HG03175 (cell line): ENCODE data around the gene SMIM9.
A peak's percentile ranks its signal among the peaks of the same experiment; 100 is the strongest.
"Not testable (repeated sequence)": the region's sequence is repeated elsewhere in the genome, so short reads cannot be mapped to it uniquely, and the experiment has no call there.

Experiments used
- ATAC-seq: cut with Tn5 transposase; IDR thresholded peaks from one replicate; pipeline ENCODE4 v1.9.1; 2021; ENCODE audit warnings: mild to moderate bottlenecking, moderate library complexity; ENCODE audit not compliant: unreplicated experiment

SMIM9 gene

DNA sequence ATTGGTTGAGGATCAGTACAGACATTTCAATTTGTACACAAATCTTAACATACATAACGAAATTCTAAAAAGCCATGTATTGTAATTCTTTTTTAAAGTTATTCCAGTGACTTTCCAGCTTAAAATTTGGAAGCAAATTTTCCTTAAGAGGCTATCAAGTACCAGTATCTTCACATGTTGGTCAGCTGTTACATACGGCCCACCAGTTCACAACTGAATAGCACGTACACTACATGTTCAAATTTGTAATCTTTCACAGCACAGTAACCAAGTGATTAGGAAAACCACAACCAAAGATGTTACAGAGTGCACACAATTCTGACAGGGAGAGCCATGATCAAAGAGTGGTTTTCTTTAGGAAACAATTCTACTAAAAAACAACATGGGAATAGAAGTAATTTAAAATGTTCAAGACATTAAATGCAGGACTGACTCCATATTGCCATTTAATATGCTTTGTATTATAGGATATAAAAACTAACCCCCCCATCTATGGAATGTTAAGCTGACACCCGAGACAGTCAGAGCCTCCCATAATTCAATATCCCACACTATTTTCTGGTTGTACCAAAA is 18.1 kb downstream of the SMIM9 start:
- ATAC-seq = not testable (repeated sequence)

GRCh38 chrX:154815274-154815818 is 19.1 kb downstream of the SMIM9 start:
- ATAC-seq = no peak

DNA sequence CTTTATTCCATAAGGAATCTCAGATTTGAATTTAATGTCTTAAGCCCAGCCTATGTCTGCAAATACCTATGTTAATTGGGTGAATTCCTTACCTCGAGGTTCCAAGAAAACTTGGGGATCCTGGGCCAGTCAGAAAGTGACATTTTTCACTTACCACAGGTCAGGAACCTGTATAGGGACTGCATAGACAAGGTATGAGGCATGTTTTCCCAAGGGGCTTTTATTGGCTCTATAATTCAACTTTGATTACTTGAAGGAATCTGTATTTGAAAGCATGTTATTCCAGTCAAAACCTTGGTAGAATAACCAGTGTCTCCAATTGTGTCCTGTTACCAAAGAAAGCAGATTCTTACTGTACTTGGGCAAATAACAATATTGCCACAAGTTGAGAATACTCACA is 20.7 kb downstream of the SMIM9 start:
- no peak for ATAC-seq

GRCh38 chrX:154812341-154813101 is 21.9 kb downstream of the SMIM9 start:
- ATAC-seq = no peak

DNA sequence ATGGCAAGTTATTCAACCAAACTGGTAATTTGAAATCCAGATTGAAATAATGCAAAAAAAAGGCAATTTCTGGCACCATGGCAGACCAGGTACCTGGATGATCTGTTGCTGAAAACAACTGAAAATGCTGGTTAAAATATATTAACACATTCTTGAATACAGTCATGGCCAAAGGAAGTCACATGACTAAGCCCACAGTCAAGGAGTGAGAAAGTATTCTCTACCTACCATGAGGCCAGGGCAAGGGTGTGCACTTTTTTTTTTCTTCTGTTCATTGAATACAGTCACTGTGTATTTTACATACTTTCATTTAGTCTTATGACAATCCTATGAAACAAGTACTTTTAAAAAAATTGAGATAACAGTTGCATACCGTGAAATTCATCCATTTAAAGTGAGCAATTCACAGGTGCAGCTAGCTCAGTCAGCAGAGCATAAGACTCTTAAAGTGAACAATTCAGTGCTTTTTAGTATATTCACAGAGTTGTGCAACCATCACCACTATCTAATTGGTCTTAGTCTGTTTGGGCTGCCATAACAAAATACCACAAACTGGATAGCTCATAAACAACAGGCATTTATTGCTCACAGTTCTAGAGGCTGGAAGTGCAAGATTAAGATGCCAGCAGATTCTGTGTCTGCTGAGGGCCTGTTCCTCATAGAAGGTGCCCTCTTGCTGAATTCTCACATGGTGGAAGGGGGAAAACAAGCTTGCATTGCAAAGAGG is 24.4 kb downstream of the SMIM9 start:
- ATAC-seq = no peak

DNA sequence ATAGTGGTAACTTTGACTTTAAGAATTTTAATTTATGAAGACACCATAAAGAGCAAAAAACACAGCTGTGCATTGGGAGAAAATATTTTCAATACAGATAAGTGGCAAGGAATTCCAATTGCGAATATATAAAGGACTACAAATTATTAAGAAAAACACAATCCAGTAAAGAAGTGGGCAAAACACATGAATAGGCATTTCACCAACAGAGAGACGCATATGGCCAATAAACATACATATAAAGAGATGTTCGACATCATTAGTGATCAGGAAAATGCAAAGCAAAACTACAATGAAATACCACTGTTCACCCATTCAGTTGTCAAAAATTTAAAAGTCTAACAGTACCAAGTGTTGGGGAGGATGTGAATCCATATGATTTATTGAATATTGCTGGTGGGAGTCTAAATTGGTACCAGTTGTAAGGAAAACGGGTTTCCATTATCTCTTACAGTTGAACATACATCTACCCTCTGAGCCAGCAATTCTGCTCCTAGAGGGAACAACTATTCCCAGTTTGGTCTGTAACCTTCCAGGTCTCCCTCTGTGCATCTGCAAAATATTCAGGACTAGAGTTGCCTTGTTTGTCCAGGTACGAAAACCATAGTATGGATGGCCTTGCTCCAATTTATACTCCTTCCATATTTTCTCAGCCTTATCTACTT is 27.5 kb downstream of the SMIM9 start:
- no peak for ATAC-seq

DNA sequence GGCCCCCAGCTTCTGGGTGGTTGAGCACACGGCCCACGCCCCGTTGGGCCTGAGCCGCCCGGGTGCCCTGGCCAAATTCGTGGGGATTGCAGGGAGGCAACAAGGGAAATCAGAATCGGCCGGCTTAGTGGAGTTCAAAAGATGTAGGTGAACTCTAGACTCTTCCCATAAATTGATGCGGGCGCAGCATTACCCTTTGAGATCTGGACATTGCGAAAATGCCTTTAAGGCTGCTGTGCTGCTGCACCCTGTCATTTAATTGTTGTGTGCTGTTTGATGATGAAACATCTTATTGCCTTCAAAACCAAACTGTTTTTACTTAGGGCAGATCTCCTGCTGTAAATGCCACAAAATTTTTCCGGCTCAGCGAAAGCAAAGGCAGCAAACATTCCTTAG is 28.8 kb downstream of the SMIM9 start:
- no peak for ATAC-seq

DNA sequence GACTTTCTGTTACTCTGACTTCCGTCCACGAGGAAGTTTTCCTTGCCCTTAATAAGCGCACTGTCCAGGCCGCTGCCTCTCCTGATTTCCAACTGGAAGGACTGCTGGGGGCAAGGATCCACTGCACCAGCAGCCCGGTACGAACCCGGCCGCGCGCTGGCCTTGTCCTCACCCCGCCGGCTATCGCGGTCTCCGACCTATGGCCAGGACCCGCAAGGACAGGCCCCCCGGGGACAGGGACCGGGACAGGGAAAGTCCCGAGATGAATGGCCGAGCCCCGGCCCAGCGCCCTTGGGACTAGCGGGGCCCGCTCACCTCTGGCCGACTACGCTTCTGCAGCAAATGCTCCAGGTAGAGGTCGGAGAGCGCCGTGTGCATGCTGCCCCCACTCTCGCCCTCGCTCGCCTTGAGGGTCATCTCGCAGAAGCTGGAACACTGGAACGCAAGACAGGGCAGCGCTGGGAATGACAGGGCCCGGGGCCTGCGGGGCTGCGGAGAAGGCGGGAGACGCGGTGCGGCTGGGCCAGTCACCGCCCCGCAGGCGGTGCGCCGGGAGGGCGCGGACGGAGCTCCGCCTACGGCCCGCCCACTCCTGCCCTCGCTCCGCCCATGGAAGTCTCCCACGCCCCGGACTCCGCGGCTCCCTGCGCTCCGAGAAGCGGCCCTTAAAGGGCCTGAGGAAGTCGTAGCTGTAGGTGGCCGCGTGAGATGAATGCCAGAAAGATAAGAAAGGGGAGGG is 29.3 kb downstream of the SMIM9 start, which contains the start of gene MPP1:
Gene MPP1, minus strand, starts transcription at position 529 of the 739 bp plus-strand sequence. Its CDS starts 112 bp downstream, at position 417.
- peak; percentile 98 for ATAC-seq

DNA sequence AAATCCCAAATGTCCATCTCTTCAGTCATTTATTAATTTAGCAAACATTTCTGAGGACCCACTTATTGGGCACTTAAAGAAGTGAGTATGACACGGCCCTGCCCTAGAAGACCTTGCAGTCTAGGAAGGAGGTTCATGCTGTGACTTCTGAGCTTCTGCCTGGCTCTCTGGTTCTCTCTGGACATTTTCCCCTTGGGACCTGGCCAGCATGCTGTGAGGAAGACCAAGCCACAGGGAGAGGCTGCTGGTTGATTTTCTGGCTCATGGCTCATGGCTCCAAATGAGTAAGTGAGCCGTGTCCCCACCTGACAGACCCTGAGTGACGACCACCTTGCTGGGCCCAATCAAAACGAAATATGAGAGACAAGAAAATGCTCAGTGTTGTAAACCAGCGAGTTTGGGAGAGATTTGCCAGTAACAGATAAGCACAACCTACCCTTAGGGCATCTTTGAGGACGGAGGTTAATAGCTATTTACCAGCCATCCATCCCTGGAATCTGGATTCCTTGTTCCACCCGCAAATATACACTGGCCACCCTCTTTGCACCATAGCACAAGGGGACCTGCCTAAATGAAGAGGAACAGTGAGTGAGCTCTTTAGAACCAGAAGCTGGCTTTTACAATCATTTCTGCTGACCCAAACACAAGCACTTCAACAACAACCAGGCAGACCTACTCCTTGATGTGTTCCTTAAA is 30.1 kb downstream of the SMIM9 start:
- ATAC-seq = no peak

DNA sequence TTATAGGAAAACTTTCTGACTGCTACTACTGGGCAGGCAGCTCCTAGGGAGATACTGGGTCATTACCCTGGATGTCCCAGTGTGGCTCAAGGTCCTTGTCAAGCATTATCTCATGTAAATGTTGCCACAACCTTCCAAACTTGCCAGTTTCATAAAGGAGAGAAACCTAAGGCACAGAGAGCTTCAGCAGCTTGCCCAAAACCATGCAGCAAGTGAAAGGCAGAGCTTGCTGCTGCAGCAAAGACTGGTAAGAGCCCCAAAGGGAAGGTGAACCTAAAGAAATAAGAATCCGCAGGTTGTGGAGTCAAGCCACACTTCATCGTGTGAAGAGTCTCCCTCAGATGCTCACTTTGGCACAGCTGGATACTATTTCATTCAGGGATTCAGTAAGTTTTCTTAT is 31.5 kb downstream of the SMIM9 start:
- ATAC-seq = no peak

- no peak for ATAC-seq
These were observed 33.8 kb downstream of the SMIM9 start for GRCh38 chrX:154800478-154801210.

DNA sequence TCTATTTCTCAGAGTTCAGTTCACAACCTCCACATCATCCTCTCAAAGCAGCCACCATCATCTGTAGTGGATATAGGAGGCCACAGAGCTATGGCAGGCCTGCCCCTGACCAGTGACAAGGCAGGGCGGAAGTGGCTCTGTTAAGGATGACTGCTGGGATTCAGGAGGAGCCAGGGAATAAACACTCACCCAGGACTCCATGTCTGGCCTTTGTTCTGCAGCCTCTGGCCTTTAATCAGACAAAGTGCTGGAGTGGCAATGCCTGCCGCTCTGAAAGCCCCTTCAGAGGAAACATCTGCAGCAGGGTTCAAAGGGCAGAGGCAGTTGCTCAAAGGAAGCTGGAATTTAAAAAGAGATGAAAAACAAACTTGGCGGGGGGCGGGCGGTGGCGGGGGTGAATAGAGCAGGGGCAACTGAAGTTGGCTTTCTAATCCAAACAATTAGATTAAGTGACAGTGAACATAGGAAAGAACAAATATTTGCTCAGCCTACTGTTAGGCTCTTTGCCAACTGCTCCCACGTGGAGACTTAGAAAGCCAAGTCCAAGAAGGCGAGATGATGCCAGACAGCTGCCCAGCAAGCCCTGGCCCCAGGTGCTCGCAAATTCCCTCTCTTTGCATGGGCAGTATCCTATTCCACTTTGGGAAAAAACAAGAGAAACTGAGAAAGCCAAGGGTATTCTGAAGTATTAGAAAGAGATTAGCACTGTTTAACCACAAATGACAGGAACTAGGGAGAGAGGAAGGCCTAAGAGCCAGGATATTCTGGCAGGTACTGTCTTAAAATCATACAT is 34.7 kb downstream of the SMIM9 start:
- no peak for ATAC-seq

- no peak for ATAC-seq
These were observed 37.5 kb downstream of the SMIM9 start for GRCh38 chrX:154797006-154797405.

DNA sequence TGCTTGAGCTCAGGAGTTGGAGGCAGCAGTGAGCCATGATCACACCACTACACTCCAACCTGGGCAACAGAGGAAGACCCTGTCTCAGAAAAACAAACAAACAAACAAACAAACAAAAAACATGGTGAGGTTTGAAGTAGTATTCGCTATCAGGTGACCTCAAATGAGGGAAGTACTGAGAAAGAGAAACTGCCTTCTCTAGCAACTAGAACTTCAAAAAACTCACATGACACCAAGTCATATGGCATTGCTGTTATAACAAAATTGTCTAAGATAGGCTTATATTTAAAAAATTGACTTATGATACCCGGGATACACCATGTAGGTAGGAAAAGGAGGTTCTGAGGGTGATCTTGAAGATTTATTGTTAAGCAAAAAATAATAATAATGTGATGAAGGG is 39.4 kb downstream of the SMIM9 start:
- no peak for ATAC-seq

DNA sequence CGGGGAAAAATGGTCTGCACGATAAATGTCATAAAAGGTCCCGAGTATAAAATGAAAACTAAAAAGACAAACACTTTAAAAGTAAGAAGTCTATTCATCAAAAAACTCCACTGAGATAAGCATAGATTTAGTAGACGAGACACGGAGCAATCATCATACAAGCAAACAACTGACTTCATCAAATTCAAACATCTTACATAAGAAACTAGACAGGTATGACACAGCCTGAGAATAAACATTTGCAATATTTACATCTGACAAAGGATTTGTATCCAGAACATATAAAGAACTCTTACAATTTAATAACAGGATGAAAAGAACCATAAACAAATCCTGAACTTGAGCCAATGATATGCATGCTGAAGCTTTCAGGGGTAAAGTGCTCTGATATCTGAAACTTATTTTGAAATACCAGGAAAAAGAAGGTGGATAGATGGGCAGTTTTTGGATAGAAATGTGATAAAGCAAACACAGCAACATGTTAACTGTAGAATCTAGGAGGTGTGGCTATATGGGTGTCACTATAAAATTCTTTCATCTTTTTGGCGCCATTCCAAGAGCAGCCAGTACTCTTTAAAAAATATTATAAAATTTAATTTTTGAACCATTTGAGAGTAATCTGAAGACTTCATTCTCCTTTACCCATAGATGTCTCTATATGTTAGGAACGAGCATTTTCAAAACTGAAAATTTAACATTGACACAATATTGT is 41.2 kb downstream of the SMIM9 start:
- ATAC-seq = no peak

GRCh38 chrX:154791939-154792338 is 42.5 kb downstream of the SMIM9 start:
- no peak for ATAC-seq

DNA sequence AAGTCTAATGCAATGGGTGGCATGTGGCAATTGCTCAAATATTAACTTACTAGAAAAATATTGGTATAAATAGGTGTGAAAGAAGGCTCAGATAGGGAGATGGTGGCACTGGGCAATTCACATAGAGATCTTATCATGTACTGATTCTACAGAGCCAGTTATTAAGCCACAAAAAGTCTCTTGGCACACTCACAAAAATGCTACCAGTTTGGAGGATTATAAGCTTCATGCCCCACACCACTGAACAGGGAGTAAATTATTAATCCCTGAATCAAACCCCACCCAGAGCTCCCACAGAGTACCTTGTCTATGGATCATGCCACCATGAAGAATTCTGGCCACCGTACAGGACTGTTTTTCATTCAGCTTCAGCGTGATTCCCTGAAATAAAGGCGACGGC is 43.0 kb downstream of the SMIM9 start:
- no peak for ATAC-seq

GRCh38 chrX:154785716-154786115 is 48.7 kb downstream of the SMIM9 start:
- ATAC-seq = no peak
